ENCODE data around the gene ITGB3.

DNA sequence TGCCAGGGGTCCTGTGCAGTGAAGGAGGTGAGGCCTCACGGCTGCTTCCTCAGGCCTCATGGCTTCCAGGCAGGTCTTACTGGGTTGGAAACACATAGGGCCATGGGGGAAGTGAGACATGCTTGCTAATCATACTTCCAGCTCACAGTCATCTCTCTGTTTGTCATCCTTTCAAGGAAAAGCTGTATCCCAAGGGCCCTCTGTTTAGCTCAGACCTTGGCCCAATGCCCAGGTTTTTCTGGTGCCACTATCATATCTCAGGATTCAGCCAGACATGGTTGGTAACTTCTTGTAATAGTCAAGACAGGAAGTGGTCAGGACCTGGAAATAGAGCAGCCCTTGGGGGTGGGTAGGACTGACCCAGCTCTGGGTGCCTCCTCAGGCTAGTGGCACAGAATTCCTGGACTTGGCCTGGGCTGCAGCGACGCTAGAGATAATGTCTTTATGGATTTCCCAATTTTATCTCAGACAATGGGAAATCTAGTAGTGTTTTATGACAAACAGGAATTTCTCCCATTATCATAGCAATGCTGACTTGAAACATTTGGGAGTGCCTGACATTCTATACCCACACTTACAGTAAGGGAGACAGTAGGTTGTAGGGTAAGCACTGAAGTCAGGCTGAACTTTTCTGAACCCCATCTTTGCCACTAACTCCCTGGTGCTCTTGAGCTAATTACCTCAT, 13.5 kb upstream of the ITGB3 start:
- no peak for TF ChIP-seq POLR2A (IDR thresholded peaks at IDR 0.05; ENCODE audit: low read depth, low read length)
- no peak for TF ChIP-seq TAF1 (IDR thresholded peaks at IDR 0.05; ENCODE audit: borderline replicate concordance, low read depth, low read length)
- no peak for TF ChIP-seq POLR2AphosphoS5 (IDR thresholded peaks at IDR 0.05; ENCODE audit: low read depth, low read length)

Measured in GM12892 (cell line).